ENCODE data around the gene FILIP1L. TPM values are rescaled to one million over a fixed set of nuclear protein-coding genes. Genes with fewer than 3 reads are reported as not detected.

Gene FILIP1L
- total and polyA plus RNA-seq, 2 of the 13 experiments (the other 11 are each of a cell fraction or from before 2014, with no cell fraction given) = 8.1 to 187 TPM

DNA sequence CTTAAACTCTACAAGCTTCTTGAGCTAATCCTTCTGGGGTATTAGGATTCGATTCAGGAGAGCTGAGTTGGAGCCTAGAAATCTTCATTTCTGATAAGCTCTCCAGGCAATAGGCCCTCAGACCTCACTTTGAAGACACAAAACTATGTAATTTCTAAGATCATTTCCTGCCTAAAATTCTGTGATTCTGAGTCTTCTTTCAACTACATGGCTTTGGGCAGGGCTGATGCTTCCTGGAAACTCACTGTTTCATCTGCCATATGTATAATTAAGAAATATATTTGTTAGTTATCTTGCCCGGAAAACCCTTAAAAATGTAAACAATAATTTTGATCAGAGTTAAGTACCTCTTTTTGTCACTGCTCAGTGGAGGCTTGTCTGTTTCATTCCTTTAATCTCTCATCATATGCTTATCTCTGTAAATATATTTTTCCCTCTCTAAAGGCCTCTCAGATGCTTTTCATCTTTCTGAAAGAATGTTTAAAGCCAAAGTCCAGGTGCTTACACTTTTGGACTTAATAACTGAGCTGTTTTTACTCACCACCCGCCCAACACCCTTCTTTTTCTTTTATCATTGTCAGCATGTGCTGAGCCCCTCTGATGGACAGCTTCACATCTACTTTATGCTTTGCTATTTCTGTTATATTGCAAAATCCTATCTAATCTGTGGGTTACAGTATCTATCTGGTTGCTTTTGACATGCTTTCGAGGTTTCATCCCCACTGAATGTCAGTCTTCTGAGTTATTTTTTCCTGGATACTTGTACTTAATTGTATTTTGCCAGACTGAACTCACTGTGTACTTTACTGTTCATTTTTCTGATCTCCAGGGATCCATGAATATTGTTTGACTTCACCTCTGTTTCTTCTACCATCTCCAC lies 38.2 kb downstream of the FILIP1L start (continued):
- TF ChIP-seq, protein P1, sequence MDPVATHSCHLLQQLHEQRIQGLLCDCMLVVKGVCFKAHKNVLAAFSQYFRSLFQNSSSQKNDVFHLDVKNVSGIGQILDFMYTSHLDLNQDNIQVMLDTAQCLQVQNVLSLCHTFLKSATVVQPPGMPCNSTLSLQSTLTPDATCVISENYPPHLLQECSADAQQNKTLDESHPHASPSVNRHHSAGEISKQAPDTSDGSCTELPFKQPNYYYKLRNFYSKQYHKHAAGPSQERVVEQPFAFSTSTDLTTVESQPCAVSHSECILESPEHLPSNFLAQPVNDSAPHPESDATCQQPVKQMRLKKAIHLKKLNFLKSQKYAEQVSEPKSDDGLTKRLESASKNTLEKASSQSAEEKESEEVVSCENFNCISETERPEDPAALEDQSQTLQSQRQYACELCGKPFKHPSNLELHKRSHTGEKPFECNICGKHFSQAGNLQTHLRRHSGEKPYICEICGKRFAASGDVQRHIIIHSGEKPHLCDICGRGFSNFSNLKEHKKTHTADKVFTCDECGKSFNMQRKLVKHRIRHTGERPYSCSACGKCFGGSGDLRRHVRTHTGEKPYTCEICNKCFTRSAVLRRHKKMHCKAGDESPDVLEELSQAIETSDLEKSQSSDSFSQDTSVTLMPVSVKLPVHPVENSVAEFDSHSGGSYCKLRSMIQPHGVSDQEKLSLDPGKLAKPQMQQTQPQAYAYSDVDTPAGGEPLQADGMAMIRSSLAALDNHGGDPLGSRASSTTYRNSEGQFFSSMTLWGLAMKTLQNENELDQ (CRISPR knock-in tag; IDR thresholded peaks at IDR 0.05; ENCODE audit: borderline replicate concordance) = no peak
- TF ChIP-seq, protein P2, sequence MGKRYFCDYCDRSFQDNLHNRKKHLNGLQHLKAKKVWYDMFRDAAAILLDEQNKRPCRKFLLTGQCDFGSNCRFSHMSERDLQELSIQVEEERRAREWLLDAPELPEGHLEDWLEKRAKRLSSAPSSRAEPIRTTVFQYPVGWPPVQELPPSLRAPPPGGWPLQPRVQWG (CRISPR knock-in tag; IDR thresholded peaks at IDR 0.05; ENCODE audit: borderline replicate concordance, low read depth) = no peak
- TF ChIP-seq HOXA9 (CRISPR knock-in tag; IDR thresholded peaks at IDR 0.05; ENCODE audit: borderline replicate concordance) (no peak), RARA (CRISPR knock-in tag; IDR thresholded peaks at IDR 0.05) (peak; percentile 80), MATR3 (CRISPR knock-in tag; IDR thresholded peaks at IDR 0.05) (no peak), ATM (IDR thresholded peaks at IDR 0.05; ENCODE audit: borderline replicate concordance) (no peak), MEF2D (CRISPR knock-in tag; IDR thresholded peaks at IDR 0.05) (peak; percentile 85), ZNF382 (CRISPR knock-in tag; IDR thresholded peaks at IDR 0.05; ENCODE audit: borderline replicate concordance) (no peak), ZKSCAN5 (CRISPR knock-in tag; IDR thresholded peaks at IDR 0.05) (no peak), BORCS8-MEF2B (CRISPR knock-in tag; IDR thresholded peaks at IDR 0.05) (no peak), ZNF101 (CRISPR knock-in tag; IDR thresholded peaks at IDR 0.05; ENCODE audit: borderline replicate concordance, low read depth) (no peak), RBFOX2 (IDR thresholded peaks at IDR 0.05; ENCODE audit: low read depth, low read length) (peak; percentile 39)
- TF ChIP-seq, protein P3, sequence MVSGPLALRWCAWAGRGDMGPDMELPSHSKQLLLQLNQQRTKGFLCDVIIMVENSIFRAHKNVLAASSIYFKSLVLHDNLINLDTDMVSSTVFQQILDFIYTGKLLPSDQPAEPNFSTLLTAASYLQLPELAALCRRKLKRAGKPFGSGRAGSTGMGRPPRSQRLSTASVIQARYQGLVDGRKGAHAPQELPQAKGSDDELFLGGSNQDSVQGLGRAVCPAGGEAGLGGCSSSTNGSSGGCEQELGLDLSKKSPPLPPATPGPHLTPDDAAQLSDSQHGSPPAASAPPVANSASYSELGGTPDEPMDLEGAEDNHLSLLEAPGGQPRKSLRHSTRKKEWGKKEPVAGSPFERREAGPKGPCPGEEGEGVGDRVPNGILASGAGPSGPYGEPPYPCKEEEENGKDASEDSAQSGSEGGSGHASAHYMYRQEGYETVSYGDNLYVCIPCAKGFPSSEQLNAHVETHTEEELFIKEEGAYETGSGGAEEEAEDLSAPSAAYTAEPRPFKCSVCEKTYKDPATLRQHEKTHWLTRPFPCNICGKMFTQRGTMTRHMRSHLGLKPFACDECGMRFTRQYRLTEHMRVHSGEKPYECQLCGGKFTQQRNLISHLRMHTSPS (CRISPR knock-in tag; IDR thresholded peaks at IDR 0.05; ENCODE audit: low read depth) = no peak
- TF ChIP-seq, protein P4, sequence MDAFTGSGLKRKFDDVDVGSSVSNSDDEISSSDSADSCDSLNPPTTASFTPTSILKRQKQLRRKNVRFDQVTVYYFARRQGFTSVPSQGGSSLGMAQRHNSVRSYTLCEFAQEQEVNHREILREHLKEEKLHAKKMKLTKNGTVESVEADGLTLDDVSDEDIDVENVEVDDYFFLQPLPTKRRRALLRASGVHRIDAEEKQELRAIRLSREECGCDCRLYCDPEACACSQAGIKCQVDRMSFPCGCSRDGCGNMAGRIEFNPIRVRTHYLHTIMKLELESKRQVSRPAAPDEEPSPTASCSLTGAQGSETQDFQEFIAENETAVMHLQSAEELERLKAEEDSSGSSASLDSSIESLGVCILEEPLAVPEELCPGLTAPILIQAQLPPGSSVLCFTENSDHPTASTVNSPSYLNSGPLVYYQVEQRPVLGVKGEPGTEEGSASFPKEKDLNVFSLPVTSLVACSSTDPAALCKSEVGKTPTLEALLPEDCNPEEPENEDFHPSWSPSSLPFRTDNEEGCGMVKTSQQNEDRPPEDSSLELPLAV (CRISPR knock-in tag; conservative IDR thresholded peaks at IDR 0.05; ENCODE audit: low read depth) = no peak
- TF ChIP-seq, protein P5, sequence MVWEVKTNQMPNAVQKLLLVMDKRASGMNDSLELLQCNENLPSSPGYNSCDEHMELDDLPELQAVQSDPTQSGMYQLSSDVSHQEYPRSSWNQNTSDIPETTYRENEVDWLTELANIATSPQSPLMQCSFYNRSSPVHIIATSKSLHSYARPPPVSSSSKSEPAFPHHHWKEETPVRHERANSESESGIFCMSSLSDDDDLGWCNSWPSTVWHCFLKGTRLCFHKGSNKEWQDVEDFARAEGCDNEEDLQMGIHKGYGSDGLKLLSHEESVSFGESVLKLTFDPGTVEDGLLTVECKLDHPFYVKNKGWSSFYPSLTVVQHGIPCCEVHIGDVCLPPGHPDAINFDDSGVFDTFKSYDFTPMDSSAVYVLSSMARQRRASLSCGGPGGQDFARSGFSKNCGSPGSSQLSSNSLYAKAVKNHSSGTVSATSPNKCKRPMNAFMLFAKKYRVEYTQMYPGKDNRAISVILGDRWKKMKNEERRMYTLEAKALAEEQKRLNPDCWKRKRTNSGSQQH (CRISPR knock-in tag; IDR thresholded peaks at IDR 0.05; ENCODE audit: low read depth) = no peak
- TF ChIP-seq, protein P6, sequence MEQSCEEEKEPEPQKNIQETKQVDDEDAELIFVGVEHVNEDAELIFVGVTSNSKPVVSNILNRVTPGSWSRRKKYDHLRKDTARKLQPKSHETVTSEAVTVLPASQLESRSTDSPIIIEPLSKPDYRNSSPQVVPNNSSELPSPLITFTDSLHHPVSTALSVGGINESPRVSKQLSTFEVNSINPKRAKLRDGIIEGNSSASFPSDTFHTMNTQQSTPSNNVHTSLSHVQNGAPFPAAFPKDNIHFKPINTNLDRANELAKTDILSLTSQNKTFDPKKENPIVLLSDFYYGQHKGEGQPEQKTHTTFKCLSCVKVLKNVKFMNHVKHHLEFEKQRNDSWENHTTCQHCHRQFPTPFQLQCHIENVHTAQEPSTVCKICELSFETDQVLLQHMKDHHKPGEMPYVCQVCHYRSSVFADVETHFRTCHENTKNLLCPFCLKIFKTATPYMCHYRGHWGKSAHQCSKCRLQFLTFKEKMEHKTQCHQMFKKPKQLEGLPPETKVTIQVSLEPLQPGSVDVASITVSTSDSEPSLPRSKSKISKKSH (CRISPR knock-in tag; IDR thresholded peaks at IDR 0.05; ENCODE audit: borderline replicate concordance) = no peak
- TF ChIP-seq, protein P7, sequence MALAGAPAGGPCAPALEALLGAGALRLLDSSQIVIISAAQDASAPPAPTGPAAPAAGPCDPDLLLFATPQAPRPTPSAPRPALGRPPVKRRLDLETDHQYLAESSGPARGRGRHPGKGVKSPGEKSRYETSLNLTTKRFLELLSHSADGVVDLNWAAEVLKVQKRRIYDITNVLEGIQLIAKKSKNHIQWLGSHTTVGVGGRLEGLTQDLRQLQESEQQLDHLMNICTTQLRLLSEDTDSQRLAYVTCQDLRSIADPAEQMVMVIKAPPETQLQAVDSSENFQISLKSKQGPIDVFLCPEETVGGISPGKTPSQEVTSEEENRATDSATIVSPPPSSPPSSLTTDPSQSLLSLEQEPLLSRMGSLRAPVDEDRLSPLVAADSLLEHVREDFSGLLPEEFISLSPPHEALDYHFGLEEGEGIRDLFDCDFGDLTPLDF (CRISPR knock-in tag; IDR thresholded peaks at IDR 0.05) = 0 out of 2 replicates have a peak, but pooled peaks have one; percentile 17

Data from HepG2 (cell line).